Hepatic stellate cell (primary cell): ENCODE results near the gene PRF1.
A peak's percentile ranks its signal among the peaks of the same experiment; 100 is the strongest.

Experiments used
- DNase-seq: peaks from one replicate; pipeline ENCODE4 v3.0.0; 2011; ENCODE audit warnings: low spot score

The PRF1 gene

GRCh38 chr10:70560511-70560941, 42.0 kb downstream of the PRF1 start:
- DNase-seq = no peak

GRCh38 chr10:70559861-70560260, 42.7 kb downstream of the PRF1 start:
- DNase-seq = no peak

DNA sequence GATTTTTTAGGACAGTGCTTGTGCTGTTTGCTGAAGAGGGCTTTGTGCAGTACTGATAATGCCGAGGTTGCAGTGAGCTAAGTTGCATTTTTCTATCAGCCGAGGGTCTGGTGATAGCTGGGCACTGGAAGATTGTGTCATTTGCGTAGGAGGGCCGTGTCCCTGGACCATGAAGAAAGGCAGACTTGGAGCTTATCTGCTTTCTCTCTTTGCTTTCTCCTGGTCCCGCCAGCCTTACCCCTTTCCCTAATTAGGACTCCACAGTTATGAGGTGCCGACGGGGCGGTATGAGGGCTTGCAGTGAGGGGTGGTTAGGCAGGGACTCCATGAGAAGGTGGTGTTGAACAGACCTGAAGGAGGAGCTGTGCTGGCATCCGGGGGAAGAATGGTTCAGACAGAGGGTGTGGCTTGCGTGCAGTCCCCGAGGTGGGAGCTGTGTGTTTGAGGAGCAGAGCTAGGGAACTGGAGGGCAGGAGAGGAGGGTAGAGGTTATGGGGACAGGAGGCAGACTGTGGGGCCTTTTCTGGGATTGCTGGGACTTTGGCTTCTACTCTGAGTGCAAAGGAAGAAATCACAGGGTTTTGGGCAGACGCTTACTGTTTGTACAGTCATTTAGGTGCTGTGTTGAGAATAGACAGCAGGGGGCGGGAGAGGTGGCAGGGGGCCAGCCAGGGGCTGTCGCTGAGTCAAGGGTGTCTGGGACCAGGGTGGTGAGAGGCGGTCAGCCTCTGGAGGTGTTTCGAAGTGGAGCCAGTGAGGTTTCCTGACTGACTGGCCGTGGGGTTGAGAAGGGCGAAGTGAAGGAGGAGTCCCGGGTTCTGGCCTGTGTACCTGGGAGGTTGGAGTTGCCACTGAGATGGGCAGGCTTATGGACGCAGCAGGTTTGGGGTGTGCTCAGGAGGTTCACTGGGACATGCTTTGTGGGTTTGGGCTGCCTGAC, 43.4 kb downstream of the PRF1 start:
- peak; percentile 86 for DNase-seq

DNA sequence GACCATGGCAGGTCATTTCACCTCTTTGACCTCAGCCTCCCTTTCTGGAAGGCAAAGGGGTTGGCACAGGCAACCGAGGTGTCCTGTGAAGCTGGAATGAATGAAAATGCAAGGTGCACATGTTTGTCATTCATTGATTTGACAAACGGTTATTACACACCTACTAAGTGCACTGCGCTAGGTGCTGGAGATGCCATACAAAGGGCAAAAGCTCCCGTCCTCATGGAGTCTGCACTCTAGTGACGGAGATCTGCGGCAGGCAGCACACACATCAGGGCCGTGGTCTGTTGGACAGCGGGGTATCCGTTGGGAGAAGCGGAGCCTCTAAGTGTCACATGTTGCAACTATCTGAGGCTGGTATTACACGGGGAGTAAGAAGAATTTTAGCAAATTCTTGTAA, 44.2 kb downstream of the PRF1 start:
- no peak for DNase-seq

DNA sequence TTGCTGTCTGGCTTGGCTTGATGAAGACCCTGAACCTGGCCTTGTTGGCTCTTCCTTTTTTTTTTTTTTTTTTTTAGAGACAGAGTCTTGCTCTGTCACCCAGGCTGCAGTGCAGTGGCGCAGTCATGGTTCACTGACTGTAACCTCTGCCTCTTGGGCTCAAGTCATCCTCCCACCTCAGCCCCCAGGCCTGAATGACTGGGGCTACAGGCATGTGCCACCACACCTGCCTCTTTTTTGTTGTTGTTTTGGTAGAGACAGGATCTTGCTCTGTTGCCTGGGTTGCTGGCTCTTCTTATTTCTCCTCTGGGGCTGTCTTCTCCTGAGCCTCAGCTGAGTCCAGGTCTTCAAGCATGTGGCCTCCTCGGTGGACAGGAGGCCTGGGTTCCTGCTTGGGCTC, 44.7 kb downstream of the PRF1 start:
- DNase-seq = no peak

DNA sequence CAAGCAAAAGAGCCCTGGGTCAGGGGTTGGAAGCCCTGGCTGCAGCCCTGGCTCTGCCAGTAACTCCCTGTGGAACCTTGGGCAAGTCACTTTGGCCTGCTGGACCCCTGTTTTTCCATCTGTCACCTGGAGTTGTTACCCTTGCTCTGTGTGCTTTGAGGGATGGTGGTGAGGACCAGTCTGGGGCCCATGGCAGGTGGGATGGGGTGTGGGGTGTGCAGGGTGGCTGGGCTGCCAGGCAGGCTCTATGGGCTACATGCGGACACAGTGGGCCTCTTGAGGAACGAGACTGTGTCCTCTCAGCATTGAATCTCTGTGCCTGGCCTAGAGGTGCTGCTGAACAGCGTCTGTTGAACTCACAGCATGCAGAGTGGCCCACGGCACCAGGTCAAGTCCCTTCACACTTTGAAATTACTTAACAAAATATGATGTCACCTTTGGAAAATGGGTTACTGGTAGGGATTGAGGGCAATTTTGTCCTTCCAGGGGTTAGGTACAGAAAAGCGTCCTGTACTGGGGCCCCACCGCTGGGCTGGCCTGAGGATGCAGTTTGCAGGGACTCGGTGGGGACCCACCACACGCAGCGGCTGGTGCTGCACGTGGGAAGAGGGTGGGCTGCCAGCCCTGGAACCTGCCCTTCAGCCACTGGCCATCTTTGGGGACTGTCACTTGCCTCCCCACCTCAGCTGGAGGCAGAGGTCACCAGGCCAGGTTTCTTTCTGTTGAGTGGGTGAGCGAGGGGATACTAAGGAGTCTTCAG, 45.3 kb downstream of the PRF1 start:
- DNase-seq = no peak

DNA sequence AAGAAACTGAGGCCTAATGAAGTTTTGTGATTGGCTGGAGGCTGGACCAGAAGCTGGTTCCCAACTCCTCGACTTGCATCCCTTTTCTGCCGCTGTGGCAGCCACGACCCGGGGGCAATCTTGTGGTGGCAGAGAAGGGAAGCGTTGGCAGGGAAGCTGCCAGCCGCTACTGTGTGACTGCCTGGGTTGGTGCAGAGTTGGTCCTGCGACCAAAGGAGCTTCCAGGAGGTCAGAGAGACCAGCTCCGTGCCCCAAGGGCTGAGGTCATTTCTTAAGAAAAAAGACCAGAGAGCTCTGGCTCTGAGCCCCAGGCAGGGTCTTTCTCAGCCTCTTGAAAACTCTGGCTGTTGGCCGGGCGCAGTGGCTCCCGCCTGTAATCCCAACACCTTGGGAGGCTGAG, 47.2 kb downstream of the PRF1 start:
- no peak for DNase-seq

- DNase-seq = no peak
Measured at GRCh38 chr10:70552586-70552985, 50.0 kb downstream of the PRF1 start.

GRCh38 chr10:70551971-70552422, 50.5 kb downstream of the PRF1 start:
- no peak for DNase-seq

GRCh38 chr10:70551466-70551865, 51.1 kb downstream of the PRF1 start:
- no peak for DNase-seq

DNA sequence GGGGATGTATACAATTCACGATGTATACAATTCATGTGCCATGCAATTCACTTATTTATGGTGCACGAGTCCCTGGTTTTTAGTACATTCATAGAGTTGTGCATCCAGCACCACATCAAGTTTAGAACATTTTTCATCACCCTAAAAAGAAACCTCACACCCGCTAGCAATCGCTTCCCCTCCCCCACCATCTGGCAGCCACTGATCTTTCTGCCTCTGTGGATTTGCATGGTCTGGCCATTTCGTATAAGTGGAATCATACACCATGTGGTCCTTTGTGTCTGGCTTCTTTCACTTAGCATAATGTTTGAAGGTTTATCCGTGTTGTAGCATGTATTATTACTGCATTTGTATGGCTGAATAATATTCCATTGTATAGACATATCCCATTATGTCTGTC, 52.1 kb downstream of the PRF1 start:
- DNase-seq = no peak

- peak; percentile 77 for DNase-seq
Measured at GRCh38 chr10:70549962-70550458, 52.5 kb downstream of the PRF1 start.

DNA sequence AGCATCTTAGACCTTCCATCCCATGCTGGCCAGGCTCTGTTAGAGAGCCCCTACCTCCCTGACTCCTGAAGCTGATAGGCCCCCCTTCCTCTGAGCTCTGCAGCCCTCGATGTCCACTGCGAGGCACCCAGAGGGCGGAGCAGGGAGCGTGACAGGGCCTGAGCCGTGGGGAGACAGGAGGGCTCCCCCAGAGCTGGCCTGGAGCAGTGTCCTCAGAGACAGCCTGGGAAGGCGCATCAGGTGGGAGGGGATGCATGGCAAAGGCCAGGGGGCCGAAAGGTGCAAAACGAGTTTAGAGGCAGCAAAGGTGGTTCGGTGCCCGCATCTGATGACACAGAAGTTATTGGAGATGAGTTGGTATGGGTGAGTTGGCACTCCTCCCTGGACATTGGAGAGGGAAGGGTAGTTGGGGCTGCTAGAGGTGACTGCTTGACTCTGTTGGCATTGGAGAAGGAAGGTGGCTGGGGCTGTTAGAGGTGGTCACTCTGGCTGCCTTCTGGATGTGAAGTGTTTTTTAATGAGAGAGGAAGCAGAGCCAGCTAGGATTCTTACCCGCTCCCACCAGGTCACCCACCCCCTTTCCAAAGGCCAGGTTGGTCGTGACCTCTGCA, 53.1 kb downstream of the PRF1 start:
- DNase-seq = no peak
